ENCODE data around the gene SMCO3.

GRCh38 chr12:14826491-14826890 is 12.5 kb upstream of the SMCO3 start:
- TF ChIP-seq CTCF (IDR thresholded peaks at IDR 0.05) (no peak), EZH2 (IDR thresholded peaks at IDR 0.05; ENCODE audit: borderline replicate concordance, insufficient read depth, low read depth, low read length, poor library complexity, severe bottlenecking) (no peak)
